ENCODE results near the gene ERVMER34-1. TPM values are rescaled to one million over a fixed set of nuclear protein-coding genes. Genes with fewer than 3 reads are reported as not detected.

Gene ERVMER34-1
- polyA plus RNA-seq, 3 donors, result not detected

DNA sequence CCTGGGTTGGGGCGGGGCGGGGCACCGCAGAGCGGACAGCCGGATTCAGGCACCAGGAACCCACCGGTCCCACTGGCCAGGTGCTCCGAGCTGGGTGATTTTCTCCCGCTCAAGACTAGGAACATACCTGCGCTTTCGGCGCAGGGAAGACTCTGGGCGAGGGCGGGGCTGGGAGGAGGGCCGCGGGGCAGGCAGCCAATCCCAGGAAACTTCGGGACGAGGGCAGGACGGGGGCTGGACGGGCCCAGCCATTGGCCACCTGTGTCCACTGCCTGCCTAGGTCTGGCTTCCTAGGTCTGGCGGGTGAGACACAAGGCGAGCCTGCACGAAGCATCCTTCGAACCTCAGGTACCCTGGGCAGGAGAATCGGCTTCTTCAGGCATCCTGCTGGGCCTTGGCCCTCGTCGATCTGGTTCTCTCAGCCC lies 274 bp upstream of the ERVMER34-1 start:
- Histone ChIP-seq H3K79me2 (ENCODE audit: insufficient read depth, low read length) (no peaks in the 10 kb centered on the region), H3K4me1 (ENCODE audit: control insufficient read depth in 1 of 2, insufficient read depth in 2 of 2, low read length in 2 of 2) (peaks cover 4 to 12% of the 10 kb centered on the region in 2 donors), H3K4me3 (replicated peaks in 1 of 3; ENCODE audit: low read depth in 2 of 3, low read length in 3 of 3) (peak overlapping the region in 1 of 3 experiments; percentile 67), H3K36me3 (replicated peaks in 1 of 2; ENCODE audit: control insufficient read depth in 1 of 2, insufficient read depth in 2 of 2, low read length in 2 of 2) (no peaks in the 10 kb centered on the region), H3K9me3 (replicated peaks in 1 of 2; ENCODE audit: control insufficient read depth in 1 of 2, insufficient read depth in 1 of 2, low read length in 2 of 2) (peaks cover 0 to 12% of the 10 kb centered on the region in 2 donors), H2AFZ (ENCODE audit: insufficient read depth, low read depth, low read length, poor library complexity, severe bottlenecking) (peak overlapping the region; percentile 74), H3K4me2 (replicated peaks; ENCODE audit: extremely low read depth, low read length, poor library complexity, severe bottlenecking) (peak overlapping the region; percentile 77), H3K9ac (ENCODE audit: insufficient read depth, low read length, poor library complexity, severe bottlenecking) (peak overlapping the region; percentile 8), H4K20me1 (ENCODE audit: insufficient read depth, low read length) (no peaks in the 10 kb centered on the region), H3K27ac (ENCODE audit: low read depth in 1 of 2, low read length in 2 of 2) (no peak overlapping the region), H3K27me3 (ENCODE audit: control insufficient read depth in 2 of 2, insufficient read depth in 2 of 2, low read length in 2 of 2) (peaks cover 25 to 43% of the 10 kb centered on the region in 2 donors)
- Mint-ChIP-seq H3K27ac (no peak overlapping the region), H3K9me3 (peaks cover 0 to 28% (median 19%) of the 10 kb centered on the region in 7 donors), H3K4me3 (peak overlapping the region; percentile 70 to 93), H3K4me1 (peaks cover 12% of the 10 kb centered on the region), H3K27me3 (ENCODE audit: low read depth in 3 of 3) (peaks cover 44 to 52% (median 51%) of the 10 kb centered on the region in 3 donors), H3K36me3 (peaks cover 2 to 3% of the 10 kb centered on the region in 2 donors)
- 10% methylated on average over 26 of the region's 26 CpGs for WGBS (ENCODE audit: insufficient coverage)
- TF ChIP-seq, protein P1, sequence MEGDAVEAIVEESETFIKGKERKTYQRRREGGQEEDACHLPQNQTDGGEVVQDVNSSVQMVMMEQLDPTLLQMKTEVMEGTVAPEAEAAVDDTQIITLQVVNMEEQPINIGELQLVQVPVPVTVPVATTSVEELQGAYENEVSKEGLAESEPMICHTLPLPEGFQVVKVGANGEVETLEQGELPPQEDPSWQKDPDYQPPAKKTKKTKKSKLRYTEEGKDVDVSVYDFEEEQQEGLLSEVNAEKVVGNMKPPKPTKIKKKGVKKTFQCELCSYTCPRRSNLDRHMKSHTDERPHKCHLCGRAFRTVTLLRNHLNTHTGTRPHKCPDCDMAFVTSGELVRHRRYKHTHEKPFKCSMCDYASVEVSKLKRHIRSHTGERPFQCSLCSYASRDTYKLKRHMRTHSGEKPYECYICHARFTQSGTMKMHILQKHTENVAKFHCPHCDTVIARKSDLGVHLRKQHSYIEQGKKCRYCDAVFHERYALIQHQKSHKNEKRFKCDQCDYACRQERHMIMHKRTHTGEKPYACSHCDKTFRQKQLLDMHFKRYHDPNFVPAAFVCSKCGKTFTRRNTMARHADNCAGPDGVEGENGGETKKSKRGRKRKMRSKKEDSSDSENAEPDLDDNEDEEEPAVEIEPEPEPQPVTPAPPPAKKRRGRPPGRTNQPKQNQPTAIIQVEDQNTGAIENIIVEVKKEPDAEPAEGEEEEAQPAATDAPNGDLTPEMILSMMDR (IDR thresholded peaks at IDR 0.05), result no peak
- intact Hi-C loops (cut with micrococcal nuclease), result no loop called here
- DNase-seq, result no peak

DNA sequence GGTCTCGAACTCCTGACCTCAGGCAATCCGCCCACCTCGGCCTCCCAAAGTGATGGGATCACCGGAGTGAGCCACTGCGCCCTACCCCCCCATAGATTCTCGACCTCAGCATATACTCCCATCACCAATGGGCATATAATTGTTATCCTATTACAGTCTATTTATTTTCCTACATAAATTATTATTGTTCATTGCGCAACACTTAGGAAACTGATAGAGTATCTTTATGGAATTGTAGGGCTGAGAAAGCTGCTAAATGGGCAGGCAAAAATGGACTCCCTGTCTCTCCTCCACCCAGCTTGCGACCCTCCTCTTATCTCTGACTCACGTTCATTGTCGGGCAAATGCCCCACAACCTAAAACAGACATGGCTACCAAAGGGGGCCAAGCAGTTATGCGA lies 1.0 kb downstream of the ERVMER34-1 start:
- H3K9me3 ChIP-seq (replicated peaks in 1 of 2; ENCODE audit: control insufficient read depth in 1 of 2, insufficient read depth in 1 of 2, low read length in 2 of 2), result peaks cover 0 to 12% of the 10 kb centered on the region in 2 donors
- H3K4me3 ChIP-seq (replicated peaks in 1 of 3; ENCODE audit: low read depth in 2 of 3, low read length in 3 of 3), result no peak overlapping the region
- H3K79me2 ChIP-seq (ENCODE audit: insufficient read depth, low read length), result no peaks in the 10 kb centered on the region
- Mint-ChIP-seq H3K27ac (no peak overlapping the region), H3K36me3 (peaks cover 2 to 3% of the 10 kb centered on the region in 2 donors), H3K27me3 (ENCODE audit: low read depth in 3 of 3) (peaks cover 44 to 55% (median 51%) of the 10 kb centered on the region in 3 donors), H3K4me1 (peaks cover 12% of the 10 kb centered on the region), H3K9me3 (peaks cover 0 to 30% (median 19%) of the 10 kb centered on the region in 7 donors), H3K4me3 (peak overlapping the region in 1 of 2 donors; percentile 80)
- no peak overlapping the region for H3K27ac ChIP-seq (ENCODE audit: low read depth in 1 of 2, low read length in 2 of 2)
- no peaks in the 10 kb centered on the region for H3K36me3 ChIP-seq (replicated peaks in 1 of 2; ENCODE audit: control insufficient read depth in 1 of 2, insufficient read depth in 2 of 2, low read length in 2 of 2)
- TF ChIP-seq, protein P1 (IDR thresholded peaks at IDR 0.05), result no peak
- intact Hi-C loops (cut with micrococcal nuclease), result no loop called here
- H3K9ac ChIP-seq (ENCODE audit: insufficient read depth, low read length, poor library complexity, severe bottlenecking), result no peak overlapping the region
- H3K4me1 ChIP-seq (ENCODE audit: control insufficient read depth in 1 of 2, insufficient read depth in 2 of 2, low read length in 2 of 2), result peaks cover 4 to 12% of the 10 kb centered on the region in 2 donors
- H3K27me3 ChIP-seq (ENCODE audit: control insufficient read depth in 2 of 2, insufficient read depth in 2 of 2, low read length in 2 of 2), result peaks cover 25 to 43% of the 10 kb centered on the region in 2 donors
- no peaks in the 10 kb centered on the region for H4K20me1 ChIP-seq (ENCODE audit: insufficient read depth, low read length)
- H2AFZ ChIP-seq (ENCODE audit: insufficient read depth, low read depth, low read length, poor library complexity, severe bottlenecking), result no peak overlapping the region
- 97% methylated on average over 9 of the region's 11 CpGs for WGBS (ENCODE audit: insufficient coverage)
- no peak for DNase-seq
- H3K4me2 ChIP-seq (replicated peaks; ENCODE audit: extremely low read depth, low read length, poor library complexity, severe bottlenecking), result no peak overlapping the region
